PFSK-1 (cell line): ENCODE results near the gene TRMT6.

ENCODE experiments used
- POLR2AphosphoS5 ChIP-seq: IDR thresholded peaks from 2 replicates; pipeline ENCODE4 v1.6.1; 2012; ENCODE audit warnings: low read depth, mild to moderate bottlenecking, control low read depth, low read length, moderate library complexity
- TAF1 ChIP-seq: IDR thresholded peaks from 2 replicates; pipeline ENCODE4 v1.6.1; 2012; ENCODE audit warnings: low read length, control low read depth, borderline replicate concordance; ENCODE audit not compliant: insufficient read depth
- TF ChIP-seq, protein P1 (sequence below), 2 experiments: IDR thresholded peaks; 2 replicates each; pipeline versions ENCODE4 v1.6.1 to v1.8.0; 2011 to 2012; ENCODE audit warnings: low read depth in 2 of 2, low read length in 2 of 2, control low read depth in 1 of 2, inconsistent platforms in 1 of 2, mild to moderate bottlenecking in 1 of 2, moderate library complexity in 1 of 2; ENCODE audit not compliant: insufficient read depth in 1 of 2

- TF ChIP-seq POLR2AphosphoS5 (no peak), TAF1 (no peak)
- TF ChIP-seq, protein P1, sequence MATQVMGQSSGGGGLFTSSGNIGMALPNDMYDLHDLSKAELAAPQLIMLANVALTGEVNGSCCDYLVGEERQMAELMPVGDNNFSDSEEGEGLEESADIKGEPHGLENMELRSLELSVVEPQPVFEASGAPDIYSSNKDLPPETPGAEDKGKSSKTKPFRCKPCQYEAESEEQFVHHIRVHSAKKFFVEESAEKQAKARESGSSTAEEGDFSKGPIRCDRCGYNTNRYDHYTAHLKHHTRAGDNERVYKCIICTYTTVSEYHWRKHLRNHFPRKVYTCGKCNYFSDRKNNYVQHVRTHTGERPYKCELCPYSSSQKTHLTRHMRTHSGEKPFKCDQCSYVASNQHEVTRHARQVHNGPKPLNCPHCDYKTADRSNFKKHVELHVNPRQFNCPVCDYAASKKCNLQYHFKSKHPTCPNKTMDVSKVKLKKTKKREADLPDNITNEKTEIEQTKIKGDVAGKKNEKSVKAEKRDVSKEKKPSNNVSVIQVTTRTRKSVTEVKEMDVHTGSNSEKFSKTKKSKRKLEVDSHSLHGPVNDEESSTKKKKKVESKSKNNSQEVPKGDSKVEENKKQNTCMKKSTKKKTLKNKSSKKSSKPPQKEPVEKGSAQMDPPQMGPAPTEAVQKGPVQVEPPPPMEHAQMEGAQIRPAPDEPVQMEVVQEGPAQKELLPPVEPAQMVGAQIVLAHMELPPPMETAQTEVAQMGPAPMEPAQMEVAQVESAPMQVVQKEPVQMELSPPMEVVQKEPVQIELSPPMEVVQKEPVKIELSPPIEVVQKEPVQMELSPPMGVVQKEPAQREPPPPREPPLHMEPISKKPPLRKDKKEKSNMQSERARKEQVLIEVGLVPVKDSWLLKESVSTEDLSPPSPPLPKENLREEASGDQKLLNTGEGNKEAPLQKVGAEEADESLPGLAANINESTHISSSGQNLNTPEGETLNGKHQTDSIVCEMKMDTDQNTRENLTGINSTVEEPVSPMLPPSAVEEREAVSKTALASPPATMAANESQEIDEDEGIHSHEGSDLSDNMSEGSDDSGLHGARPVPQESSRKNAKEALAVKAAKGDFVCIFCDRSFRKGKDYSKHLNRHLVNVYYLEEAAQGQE (IDR thresholded peaks at IDR 0.05; ENCODE audit: insufficient read depth in 1 of 2, low read depth in 2 of 2, low read length in 2 of 2) = no peak
These were observed 49.5 kb upstream of the TRMT6 start for GRCh38 chr20:5999783-6000182.
